ACC112 (cell line): ENCODE results near the gene NISCH.

Experiments used
- H2AFZ ChIP-seq: fragments of 200-600 bp; sonication (generic); one replicate; pipeline ENCODE4 v1.6.0; 2017; ENCODE audit warnings: antibody characterized with exemption, low read length; ENCODE audit not compliant: unreplicated experiment
- H3K27ac ChIP-seq: fragments of 200-600 bp; sonication (generic); 2 replicates; pipeline ENCODE4 v1.5.1; 2014; ENCODE audit warnings: low read depth, mild to moderate bottlenecking, antibody characterized with exemption, low read length, moderate library complexity
- H3K27me3 ChIP-seq: fragments of 200-600 bp; sonication (generic); 2 replicates; pipeline ENCODE4 v1.6.1; 2014; ENCODE audit warnings: mild to moderate bottlenecking, antibody characterized with exemption, low read length, moderate library complexity, mixed read lengths; ENCODE audit not compliant: insufficient read depth
- H3K36me3 ChIP-seq: fragments of 200-600 bp; sonication (generic); 2 replicates; pipeline ENCODE4 v1.6.1; 2016; ENCODE audit warnings: mild to moderate bottlenecking, antibody characterized with exemption, low read length, moderate library complexity, mixed read lengths; ENCODE audit not compliant: insufficient read depth
- H3K4me1 ChIP-seq: fragments of 200-600 bp; sonication (generic); one replicate; pipeline ENCODE4 v1.6.1; 2016; ENCODE audit warnings: low read length, mixed read lengths; ENCODE audit not compliant: insufficient read depth, unreplicated experiment, control insufficient read depth
- H3K4me3 ChIP-seq: fragments of 200-600 bp; sonication (generic); 2 replicates; pipeline ENCODE4 v1.5.1; 2014; ENCODE audit warnings: mild to moderate bottlenecking, low read depth, low read length
- H3K79me2 ChIP-seq: fragments of 200-600 bp; sonication (generic); one replicate; pipeline ENCODE4 v1.6.0; 2016; ENCODE audit warnings: low read length; ENCODE audit not compliant: control insufficient read depth, unreplicated experiment, insufficient read depth

NISCH gene

GRCh38 chr3:52494886-52495495 lies 39.6 kb downstream of the NISCH start, which contains the start of gene STAB1:
Gene STAB1, plus strand, starts transcription at chr3:52495338. Its CDS starts 76 bp downstream, at chr3:52495414.
- Histone ChIP-seq H2AFZ (no peak within 1 kb of the TSS), H3K4me1 (peaks cover 19% of the 10 kb centered on the region), H3K27ac (no peak within 1 kb of the TSS), H3K4me3 (no peak within 1 kb of the TSS), H3K79me2 (no peaks in the 10 kb centered on the region), H3K36me3 (peaks cover 3% of the 10 kb centered on the region; the same call in 1 of the 2 replicates), H3K27me3 (no peaks in the 10 kb centered on the region)

GRCh38 chr3:52495777-52496602 lies 40.6 kb downstream of the NISCH start:
- no peak overlapping the region for H3K27ac ChIP-seq
- H3K79me2 ChIP-seq: no peaks in the 10 kb centered on the region
- H3K36me3 ChIP-seq: peaks cover 3% of the 10 kb centered on the region; the same call in 1 of the 2 replicates
- H3K4me1 ChIP-seq: peaks cover 19% of the 10 kb centered on the region
- H3K27me3 ChIP-seq: no peaks in the 10 kb centered on the region
- no peak overlapping the region for H3K4me3 ChIP-seq
- H2AFZ ChIP-seq: no peak overlapping the region

GRCh38 chr3:52498137-52499054 lies 43.0 kb downstream of the NISCH start:
- Histone ChIP-seq H3K27ac (no peak overlapping the region), H3K4me1 (peaks cover 19% of the 10 kb centered on the region), H3K4me3 (no peak overlapping the region), H3K36me3 (no peaks in the 10 kb centered on the region), H3K79me2 (no peaks in the 10 kb centered on the region), H3K27me3 (no peaks in the 10 kb centered on the region), H2AFZ (no peak overlapping the region)

- H3K27me3 ChIP-seq: no peaks in the 10 kb centered on the region
- no peak overlapping the region for H3K27ac ChIP-seq
- H3K79me2 ChIP-seq: no peaks in the 10 kb centered on the region
- H2AFZ ChIP-seq: no peak overlapping the region
- no peaks in the 10 kb centered on the region for H3K36me3 ChIP-seq
- H3K4me1 ChIP-seq: peaks cover 11% of the 10 kb centered on the region
- no peak overlapping the region for H3K4me3 ChIP-seq
Measured at GRCh38 chr3:52501046-52501445, 45.6 kb downstream of the NISCH start.

- Histone ChIP-seq H3K4me1 (peaks cover 10% of the 10 kb centered on the region), H3K79me2 (no peaks in the 10 kb centered on the region), H2AFZ (no peak overlapping the region), H3K36me3 (no peaks in the 10 kb centered on the region), H3K27ac (no peak overlapping the region), H3K4me3 (no peak overlapping the region), H3K27me3 (no peaks in the 10 kb centered on the region)
Measured at GRCh38 chr3:52502001-52502400, 46.6 kb downstream of the NISCH start.

GRCh38 chr3:52502808-52503350 lies 47.5 kb downstream of the NISCH start:
- H3K36me3 ChIP-seq: no peaks in the 10 kb centered on the region
- no peak overlapping the region for H2AFZ ChIP-seq
- H3K79me2 ChIP-seq: no peaks in the 10 kb centered on the region
- no peak overlapping the region for H3K27ac ChIP-seq
- no peaks in the 10 kb centered on the region for H3K27me3 ChIP-seq
- H3K4me1 ChIP-seq: peaks cover 16% of the 10 kb centered on the region
- no peak overlapping the region for H3K4me3 ChIP-seq

GRCh38 chr3:52503788-52504424 lies 48.5 kb downstream of the NISCH start:
- Histone ChIP-seq H3K27me3 (no peaks in the 10 kb centered on the region), H3K79me2 (no peaks in the 10 kb centered on the region), H3K4me1 (peaks cover 9% of the 10 kb centered on the region), H3K27ac (no peak overlapping the region), H3K36me3 (no peaks in the 10 kb centered on the region), H2AFZ (no peak overlapping the region), H3K4me3 (no peak overlapping the region)

GRCh38 chr3:52504977-52505376 lies 49.6 kb downstream of the NISCH start:
- peaks cover 9% of the 10 kb centered on the region for H3K4me1 ChIP-seq

GRCh38 chr3:52506266-52506966 lies 51.0 kb downstream of the NISCH start:
- no peak overlapping the region for H3K27ac ChIP-seq
- no peaks in the 10 kb centered on the region for H3K36me3 ChIP-seq
- no peaks in the 10 kb centered on the region for H3K79me2 ChIP-seq
- H2AFZ ChIP-seq: no peak overlapping the region
- H3K27me3 ChIP-seq: no peaks in the 10 kb centered on the region
- H3K4me3 ChIP-seq: no peak overlapping the region
- peaks cover 9% of the 10 kb centered on the region for H3K4me1 ChIP-seq

More at GRCh38 chr3:52504977-52505376, 49.6 kb downstream of the NISCH start:
- no peak overlapping the region for H2AFZ ChIP-seq
- H3K36me3 ChIP-seq: no peaks in the 10 kb centered on the region
- no peaks in the 10 kb centered on the region for H3K79me2 ChIP-seq
- no peak overlapping the region for H3K4me3 ChIP-seq
- H3K27ac ChIP-seq: no peak overlapping the region
- no peaks in the 10 kb centered on the region for H3K27me3 ChIP-seq
